RWPE2 (cell line): ENCODE results near the gene DIPK1A.
A peak's percentile ranks its signal among the peaks of the same experiment; 100 is the strongest.
"Not testable (repeated sequence)": the region's sequence is repeated elsewhere in the genome, so short reads cannot be mapped to it uniquely, and the experiment has no call there.

Experiments used
- ATAC-seq: fragments of 200-7000 bp; cut with Tn5 transposase; 3 replicates; pipeline ENCODE4 v1.9.1; 2021; ENCODE audit warnings: low read depth
- DNase-seq: peaks from one replicate; pipeline ENCODE4 v3.0.0-alpha.2; 2020; ENCODE audit warnings: low spot score
- H3K27ac ChIP-seq: fragments of 450-650 bp; 2 replicates; pipeline ENCODE4 v1.5.1; 2017; ENCODE audit warnings: mild to moderate bottlenecking; ENCODE audit not compliant: poor library complexity, severe bottlenecking
- H3K27me3 ChIP-seq: fragments of 250-450 bp; sonication (Bioruptor Pico); 2 replicates; pipeline ENCODE4 v1.5.1; 2021; ENCODE audit warnings: mild to moderate bottlenecking, moderate library complexity; ENCODE audit not compliant: insufficient read depth, poor library complexity, severe bottlenecking
- H3K36me3 ChIP-seq: fragments of 250-450 bp; sonication (Bioruptor Pico); 2 replicates; pipeline ENCODE4 v1.5.1; 2020; ENCODE audit warnings: low read depth, mild to moderate bottlenecking, moderate library complexity
- H3K4me1 ChIP-seq: fragments of 250-450 bp; sonication (Bioruptor Pico); 2 replicates; pipeline ENCODE4 v1.5.1; 2021; ENCODE audit warnings: mild to moderate bottlenecking, moderate library complexity; ENCODE audit not compliant: insufficient read depth, poor library complexity, severe bottlenecking
- H3K4me3 ChIP-seq: fragments of 250-450 bp; sonication (Bioruptor Pico); 2 replicates; pipeline ENCODE4 v1.5.1; 2021; ENCODE audit warnings: mild to moderate bottlenecking, moderate library complexity; ENCODE audit not compliant: severe bottlenecking
- H3K9me3 ChIP-seq: fragments of 250-450 bp; sonication (Bioruptor Pico); 2 replicates; pipeline ENCODE4 v1.5.1; 2021; ENCODE audit warnings: mild to moderate bottlenecking, moderate library complexity; ENCODE audit not compliant: severe bottlenecking
- CTCF ChIP-seq: fragments of 450-650 bp; IDR thresholded peaks from one replicate; pipeline ENCODE4 v1.5.1; 2017; ENCODE audit warnings: mild to moderate bottlenecking, moderate library complexity; ENCODE audit not compliant: poor library complexity, severe bottlenecking

Gene DIPK1A

GRCh38 chr1:92972409-92973129 lies 11.3 kb upstream of the DIPK1A start:
- ATAC-seq (peak; percentile 31; the same call in 2 of the 3 replicates), DNase-seq (no peak)
- H3K27ac ChIP-seq: no peak overlapping the region
- H3K9me3 ChIP-seq: no peaks in the 10 kb centered on the region
- TF ChIP-seq CTCF: no peak
- H3K27me3 ChIP-seq: no peaks in the 10 kb centered on the region
- peaks cover 14% of the 10 kb centered on the region for H3K4me1 ChIP-seq
- H3K36me3 ChIP-seq: no peaks in the 10 kb centered on the region
- no peak overlapping the region for H3K4me3 ChIP-seq

- H3K4me3 ChIP-seq, H3K27ac ChIP-seq: not testable (repeated sequence)
- peaks cover 14% of the 10 kb centered on the region for H3K4me1 ChIP-seq
These were observed 10.7 kb upstream of the DIPK1A start for GRCh38 chr1:92971932-92972331.

GRCh38 chr1:92970990-92971689 lies 9.9 kb upstream of the DIPK1A start:
- H3K36me3 ChIP-seq: no peaks in the 10 kb centered on the region

More at GRCh38 chr1:92971932-92972331, 10.7 kb upstream of the DIPK1A start:
- not testable (repeated sequence) for H3K9me3 ChIP-seq, DNase-seq, H3K36me3 ChIP-seq, H3K27me3 ChIP-seq, ATAC-seq

GRCh38 chr1:92969517-92969916 lies 8.3 kb upstream of the DIPK1A start:
- H3K27me3 ChIP-seq: no peaks in the 10 kb centered on the region
- H3K4me3 ChIP-seq: no peak overlapping the region
- H3K4me1 ChIP-seq: peaks cover 14% of the 10 kb centered on the region
- TF ChIP-seq CTCF: no peak
- no peak for ATAC-seq
- H3K9me3 ChIP-seq: no peaks in the 10 kb centered on the region
- no peaks in the 10 kb centered on the region for H3K36me3 ChIP-seq
- DNase-seq: no peak
- H3K27ac ChIP-seq: no peak overlapping the region

More at GRCh38 chr1:92970990-92971689, 9.9 kb upstream of the DIPK1A start:
- TF ChIP-seq CTCF: no peak
- Histone ChIP-seq H3K9me3 (no peaks in the 10 kb centered on the region), H3K27me3 (no peaks in the 10 kb centered on the region), H3K4me3 (no peak overlapping the region), H3K27ac (no peak overlapping the region), H3K4me1 (peaks cover 14% of the 10 kb centered on the region)
- DNase-seq (no peak), ATAC-seq (no peak)

GRCh38 chr1:92968138-92969032 lies 7.1 kb upstream of the DIPK1A start:
- no peak overlapping the region for H3K4me3 ChIP-seq
- no peak overlapping the region for H3K27ac ChIP-seq
- H3K9me3 ChIP-seq: no peaks in the 10 kb centered on the region
- no peaks in the 10 kb centered on the region for H3K36me3 ChIP-seq
- peaks cover 11% of the 10 kb centered on the region for H3K4me1 ChIP-seq
- peak; percentile 69 for ATAC-seq
- H3K27me3 ChIP-seq: no peaks in the 10 kb centered on the region
- TF ChIP-seq CTCF: peak; percentile 82
- no peak for DNase-seq
